Neural crest cell (in vitro differentiated cells): ENCODE results near the gene PLCB3. TPM values are rescaled to one million over a fixed set of nuclear protein-coding genes. Genes with fewer than 3 reads are reported as not detected.
A peak's percentile ranks its signal among the peaks of the same experiment; 100 is the strongest.

Experiments
- DNase-seq: peaks from one replicate; pipeline ENCODE4 v3.0.0; 2021; ENCODE audit warnings: low read depth, mixed read lengths, low spot score
- H3K27ac Mint-ChIP-seq: one replicate; pipeline ENCODE4 v1.8.0; 2021; ENCODE audit warnings: mild to moderate bottlenecking, mixed read lengths; ENCODE audit not compliant: unreplicated experiment
- H3K27me3 Mint-ChIP-seq: 2 replicates; pipeline ENCODE4 v1.8.0; 2021; ENCODE audit warnings: low read depth, mild to moderate bottlenecking, mixed read lengths
- H3K36me3 Mint-ChIP-seq: 2 replicates; pipeline ENCODE4 v1.8.0; 2021; ENCODE audit warnings: low read depth, mild to moderate bottlenecking, mixed read lengths
- H3K4me1 Mint-ChIP-seq: 2 replicates; pipeline ENCODE4 v1.8.0; 2021; ENCODE audit warnings: mixed read lengths
- H3K4me3 Mint-ChIP-seq: one replicate; pipeline ENCODE4 v1.8.0; 2021; ENCODE audit warnings: mild to moderate bottlenecking, mixed read lengths
- H3K9me3 Mint-ChIP-seq: 2 replicates; pipeline ENCODE4 v1.8.0; 2021; ENCODE audit warnings: mixed read lengths
- total RNA-seq: library from RNA; stranded (reverse); gene quantifications from 2 replicates; pipeline ENCODE4 v1.2.1, GENCODE V29; 2021
- TF ChIP-seq, protein P1 (sequence below): fragments of 200-600 bp; sonication (generic); conservative IDR thresholded peaks from 2 replicates; pipeline ENCODE4 v1.5.0; 2021; ENCODE audit warnings: antibody characterized with exemption, mild to moderate bottlenecking

Gene PLCB3
- total RNA-seq, 1 donor from 2014 or later, result 36.4 TPM

DNA sequence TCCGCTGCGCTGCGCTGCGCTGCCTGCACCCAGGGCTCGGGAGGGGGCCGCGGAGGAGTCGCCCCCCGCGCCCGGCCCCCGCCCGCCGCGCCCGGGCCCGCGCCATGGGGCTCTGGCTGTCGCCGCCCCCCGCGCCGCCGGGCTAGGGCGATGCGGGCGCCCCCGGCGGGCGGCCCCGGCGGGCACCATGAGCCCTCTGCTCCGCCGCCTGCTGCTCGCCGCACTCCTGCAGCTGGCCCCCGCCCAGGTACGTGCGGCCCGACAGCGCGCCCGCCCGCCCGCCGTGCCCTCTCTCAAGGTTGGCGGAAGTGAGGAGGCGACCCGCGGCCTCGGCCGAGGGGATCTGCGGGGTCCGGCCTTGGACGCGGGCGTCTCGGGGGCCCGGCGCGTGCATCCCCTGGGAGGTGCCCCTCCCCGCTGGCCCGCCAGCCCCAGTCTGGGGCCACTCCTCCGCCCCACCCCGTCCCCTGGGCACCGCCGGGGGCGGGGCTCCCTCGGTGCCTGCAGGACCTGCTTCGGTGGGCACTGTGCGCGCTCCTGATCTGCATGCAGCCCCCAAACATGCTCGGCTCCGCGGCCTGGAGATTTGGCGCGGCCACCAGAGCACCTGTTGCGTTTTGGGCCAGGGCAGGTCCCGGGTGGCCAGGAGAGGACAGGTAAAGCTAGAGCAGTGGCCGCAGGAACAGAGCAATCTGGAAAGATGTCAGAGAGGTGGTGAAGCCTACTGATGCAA lies 16.5 kb upstream of the PLCB3 start:
- H3K36me3 Mint-ChIP-seq, result peaks cover 3% of the 10 kb centered on the region
- peaks cover 20% of the 10 kb centered on the region for H3K4me1 Mint-ChIP-seq
- TF ChIP-seq, protein P1, sequence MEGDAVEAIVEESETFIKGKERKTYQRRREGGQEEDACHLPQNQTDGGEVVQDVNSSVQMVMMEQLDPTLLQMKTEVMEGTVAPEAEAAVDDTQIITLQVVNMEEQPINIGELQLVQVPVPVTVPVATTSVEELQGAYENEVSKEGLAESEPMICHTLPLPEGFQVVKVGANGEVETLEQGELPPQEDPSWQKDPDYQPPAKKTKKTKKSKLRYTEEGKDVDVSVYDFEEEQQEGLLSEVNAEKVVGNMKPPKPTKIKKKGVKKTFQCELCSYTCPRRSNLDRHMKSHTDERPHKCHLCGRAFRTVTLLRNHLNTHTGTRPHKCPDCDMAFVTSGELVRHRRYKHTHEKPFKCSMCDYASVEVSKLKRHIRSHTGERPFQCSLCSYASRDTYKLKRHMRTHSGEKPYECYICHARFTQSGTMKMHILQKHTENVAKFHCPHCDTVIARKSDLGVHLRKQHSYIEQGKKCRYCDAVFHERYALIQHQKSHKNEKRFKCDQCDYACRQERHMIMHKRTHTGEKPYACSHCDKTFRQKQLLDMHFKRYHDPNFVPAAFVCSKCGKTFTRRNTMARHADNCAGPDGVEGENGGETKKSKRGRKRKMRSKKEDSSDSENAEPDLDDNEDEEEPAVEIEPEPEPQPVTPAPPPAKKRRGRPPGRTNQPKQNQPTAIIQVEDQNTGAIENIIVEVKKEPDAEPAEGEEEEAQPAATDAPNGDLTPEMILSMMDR, result peak; percentile 17
- peak overlapping the region; percentile 86 for H3K4me3 Mint-ChIP-seq
- H3K27me3 Mint-ChIP-seq, result no peaks in the 10 kb centered on the region
- no peaks in the 10 kb centered on the region for H3K9me3 Mint-ChIP-seq
- H3K27ac Mint-ChIP-seq, result no peak overlapping the region
- DNase-seq, result no peak

DNA sequence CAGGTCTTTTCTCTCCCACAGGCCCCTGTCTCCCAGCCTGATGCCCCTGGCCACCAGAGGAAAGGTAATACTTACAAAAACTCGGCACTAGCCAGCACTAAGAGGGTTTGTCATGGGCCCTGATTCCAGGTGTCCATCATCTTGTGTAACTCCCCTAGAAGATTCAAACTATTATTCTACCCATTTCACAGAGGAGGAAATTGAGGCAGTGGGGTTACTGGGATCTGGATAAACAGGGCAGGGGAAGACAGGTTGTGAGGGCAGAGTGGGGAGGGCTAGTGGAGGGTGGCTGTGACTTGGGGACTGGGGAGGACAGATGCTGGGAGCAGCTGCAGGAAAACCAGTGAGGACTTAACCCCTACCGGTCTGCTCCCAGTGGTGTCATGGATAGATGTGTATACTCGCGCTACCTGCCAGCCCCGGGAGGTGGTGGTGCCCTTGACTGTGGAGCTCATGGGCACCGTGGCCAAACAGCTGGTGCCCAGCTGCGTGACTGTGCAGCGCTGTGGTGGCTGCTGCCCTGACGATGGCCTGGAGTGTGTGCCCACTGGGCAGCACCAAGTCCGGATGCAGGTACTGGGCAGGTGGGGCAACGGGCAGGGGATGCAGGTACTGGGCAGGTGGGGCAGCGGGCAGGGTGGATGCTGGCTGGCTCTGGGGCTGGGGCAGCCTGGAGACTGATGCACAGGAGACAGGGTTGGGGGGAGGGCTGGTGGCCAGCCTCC lies 15.7 kb upstream of the PLCB3 start:
- TF ChIP-seq, protein P1, result no peak
- no peaks in the 10 kb centered on the region for H3K27me3 Mint-ChIP-seq
- no peak for DNase-seq
- no peaks in the 10 kb centered on the region for H3K9me3 Mint-ChIP-seq
- peaks cover 22% of the 10 kb centered on the region for H3K4me1 Mint-ChIP-seq
- peak overlapping the region; percentile 86 for H3K4me3 Mint-ChIP-seq
- H3K36me3 Mint-ChIP-seq, result peaks cover 3% of the 10 kb centered on the region
- H3K27ac Mint-ChIP-seq, result no peak overlapping the region

- H3K4me3 Mint-ChIP-seq, result peak overlapping the region; percentile 86
Observed at GRCh38 chr11:64237484-64237951, 13.8 kb upstream of the PLCB3 start.

GRCh38 chr11:64238076-64238475 lies 13.3 kb upstream of the PLCB3 start:
- Mint-ChIP-seq H3K27ac (no peak overlapping the region), H3K27me3 (peaks cover 2% of the 10 kb centered on the region)

More at GRCh38 chr11:64237484-64237951, 13.8 kb upstream of the PLCB3 start:
- Mint-ChIP-seq H3K27ac (no peak overlapping the region), H3K27me3 (peaks cover 2% of the 10 kb centered on the region), H3K9me3 (no peaks in the 10 kb centered on the region), H3K36me3 (peaks cover 3% of the 10 kb centered on the region), H3K4me1 (peaks cover 20% of the 10 kb centered on the region)
- DNase-seq, result no peak
- TF ChIP-seq, protein P1, result no peak

GRCh38 chr11:64238999-64239398 lies 12.3 kb upstream of the PLCB3 start:
- TF ChIP-seq, protein P1, result no peak
- Mint-ChIP-seq H3K36me3 (peaks cover 3% of the 10 kb centered on the region), H3K4me3 (peak overlapping the region; percentile 86), H3K9me3 (no peaks in the 10 kb centered on the region), H3K4me1 (peaks cover 26% of the 10 kb centered on the region), H3K27me3 (peaks cover 2% of the 10 kb centered on the region), H3K27ac (no peak overlapping the region)
- no peak for DNase-seq

More at GRCh38 chr11:64238076-64238475, 13.3 kb upstream of the PLCB3 start:
- no peak for DNase-seq
- TF ChIP-seq, protein P1, result no peak
- peaks cover 3% of the 10 kb centered on the region for H3K36me3 Mint-ChIP-seq
- no peaks in the 10 kb centered on the region for H3K9me3 Mint-ChIP-seq
- peaks cover 20% of the 10 kb centered on the region for H3K4me1 Mint-ChIP-seq
- peak overlapping the region; percentile 86 for H3K4me3 Mint-ChIP-seq
